Fibroblast of upper back skin (primary cell): ENCODE measurements around the gene GGTLC1.
A peak's percentile ranks its signal among the peaks of the same experiment; 100 is the strongest.

Source experiments
- DNase-seq: peaks from one replicate; pipeline ENCODE4 v3.0.0-alpha.2; 2013

Gene GGTLC1

DNA sequence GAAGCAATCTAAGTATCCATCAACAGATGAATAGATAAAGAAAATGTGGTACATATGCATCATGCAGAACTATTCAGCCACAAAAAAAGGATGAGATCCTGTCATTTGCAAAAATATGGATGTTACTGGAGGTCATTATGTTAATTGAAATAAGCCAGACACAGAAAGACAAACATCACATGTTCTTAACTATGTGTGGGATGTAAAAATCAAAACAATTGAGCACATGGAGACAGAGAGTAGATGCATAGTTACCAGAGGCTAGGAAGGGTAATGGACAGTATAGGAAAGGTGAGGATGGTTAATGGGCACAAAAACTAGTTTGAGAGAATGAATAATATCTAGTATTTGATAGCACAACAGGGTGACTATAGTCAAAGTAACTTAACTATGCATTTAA lies 26.3 kb downstream of the GGTLC1 start:
- no peak for DNase-seq

DNA sequence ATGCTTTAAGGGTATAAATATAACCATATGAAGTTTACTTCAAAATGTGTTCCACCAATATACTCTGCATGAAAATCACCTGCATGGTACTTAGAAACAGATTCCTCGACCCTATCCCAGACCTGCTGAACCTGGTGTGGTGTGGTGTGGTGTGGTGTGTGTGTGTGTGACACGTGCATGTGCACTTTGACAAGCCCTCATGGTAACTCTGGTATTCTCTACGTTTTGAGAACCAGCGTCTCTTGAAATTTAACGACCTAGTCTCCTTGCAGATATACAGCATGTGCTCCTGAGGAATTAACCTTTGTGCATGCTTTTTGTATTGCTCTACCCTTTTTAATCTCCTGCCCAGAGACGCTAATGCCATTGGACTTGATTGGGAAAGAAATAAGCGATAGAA lies 29.5 kb downstream of the GGTLC1 start:
- DNase-seq = no peak

DNA sequence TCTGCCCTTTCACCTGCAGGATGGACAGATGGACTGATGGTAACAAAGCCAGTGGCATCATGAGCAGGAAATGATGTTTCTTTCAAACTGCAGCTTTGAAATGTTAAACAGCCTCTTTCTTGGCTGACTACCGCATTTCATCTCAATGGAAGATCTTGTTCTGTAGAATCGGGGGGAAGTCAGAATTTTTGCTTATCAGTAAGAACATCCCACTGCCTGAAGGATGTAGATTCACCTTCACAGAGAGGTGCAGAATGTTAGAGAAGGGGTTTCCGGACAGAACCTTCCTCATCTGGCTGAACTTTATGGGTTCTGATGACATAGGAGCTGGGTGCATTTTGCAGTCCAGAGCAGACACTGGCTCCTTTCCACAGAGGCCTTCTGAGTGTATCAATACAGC lies 32.7 kb downstream of the GGTLC1 start:
- no peak for DNase-seq

DNA sequence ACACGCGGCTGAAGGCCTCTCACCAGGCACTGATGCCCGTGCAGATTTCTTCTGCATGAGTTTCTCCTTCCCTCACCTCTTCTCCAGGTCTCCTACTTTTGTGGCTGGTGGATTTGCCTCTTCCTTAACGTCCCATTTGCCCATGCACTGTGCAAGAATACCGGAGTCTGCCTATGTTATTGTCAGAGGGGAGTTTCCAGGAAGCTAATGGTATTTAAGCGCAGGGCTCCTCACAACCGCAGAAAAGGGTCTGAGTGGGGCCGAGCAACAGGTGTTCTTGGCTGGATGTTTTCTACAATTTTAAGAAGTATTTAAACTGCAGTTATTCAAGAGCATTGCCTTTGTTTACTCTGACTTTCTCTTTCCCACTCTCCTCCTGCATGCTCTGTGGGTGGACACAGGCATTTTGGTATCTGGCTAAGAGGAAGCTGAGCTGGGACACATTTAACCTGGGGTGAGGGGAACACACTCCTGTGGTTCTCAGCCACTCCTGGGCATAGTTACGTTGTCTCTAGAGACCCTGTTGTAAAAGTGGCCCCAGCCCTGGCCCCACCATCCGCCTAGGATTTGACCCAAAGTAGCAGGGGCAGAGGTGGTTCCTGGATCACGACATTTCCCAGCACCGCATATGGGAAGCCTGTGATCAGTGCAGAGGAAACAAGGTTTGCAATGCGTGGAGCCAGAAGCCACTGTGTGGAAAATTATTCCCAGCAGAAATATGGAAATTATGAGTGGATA lies 34.4 kb downstream of the GGTLC1 start:
- no peak for DNase-seq

DNA sequence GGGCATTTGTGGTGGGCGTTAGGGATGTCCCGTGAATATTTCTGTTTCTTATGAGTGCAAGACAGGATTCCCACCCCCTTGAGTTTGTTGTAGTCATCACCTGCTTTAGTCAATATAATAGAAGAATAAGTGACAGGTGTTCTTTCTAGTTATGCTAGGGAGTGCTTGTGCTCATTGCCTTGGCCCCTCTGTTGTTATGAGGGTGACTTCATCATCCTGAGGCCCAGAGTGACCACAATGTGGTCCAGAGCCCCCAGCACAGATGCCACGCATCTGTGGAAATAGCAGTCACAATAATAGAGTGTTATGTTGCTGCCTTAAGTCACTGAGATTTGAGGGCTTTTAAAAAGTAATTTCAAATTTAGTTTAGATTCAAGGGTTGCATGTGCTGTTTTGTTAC lies 42.4 kb downstream of the GGTLC1 start:
- no peak for DNase-seq

DNA sequence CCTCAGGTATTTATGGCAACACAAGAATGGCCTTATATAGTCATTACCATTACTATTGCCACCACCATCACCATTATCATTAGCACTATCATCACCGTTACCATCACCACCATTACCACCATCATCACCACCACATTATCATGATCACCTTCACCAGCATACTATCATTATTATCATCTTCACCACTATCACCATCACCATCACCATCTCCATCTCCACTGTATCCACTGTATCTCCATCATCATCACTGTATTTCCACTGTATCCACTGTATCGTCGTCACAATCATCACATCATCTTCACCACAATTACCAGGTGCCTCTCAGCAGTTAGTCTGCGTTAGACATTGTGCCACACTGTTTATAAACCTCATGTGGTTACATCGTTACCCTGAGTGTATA lies 45.3 kb downstream of the GGTLC1 start:
- DNase-seq = no peak

DNA sequence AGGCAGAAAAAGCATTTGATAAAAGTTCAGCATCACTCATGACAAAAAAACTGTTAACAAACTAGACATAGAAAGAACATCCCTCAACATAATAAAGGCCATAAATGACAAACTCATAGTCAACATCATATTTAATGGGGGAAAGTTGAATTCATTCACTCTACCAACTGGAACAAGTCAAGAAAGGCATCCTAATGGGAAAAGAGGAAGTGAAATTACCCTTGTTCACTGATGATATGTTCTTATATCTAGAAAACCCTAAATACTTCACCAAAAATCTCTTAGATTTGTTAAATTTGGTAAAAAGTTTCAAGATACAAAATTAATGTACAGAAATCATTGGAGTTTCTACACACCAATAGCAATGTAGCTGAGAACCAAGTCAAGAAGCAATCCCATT lies 48.9 kb downstream of the GGTLC1 start:
- DNase-seq = no peak

DNA sequence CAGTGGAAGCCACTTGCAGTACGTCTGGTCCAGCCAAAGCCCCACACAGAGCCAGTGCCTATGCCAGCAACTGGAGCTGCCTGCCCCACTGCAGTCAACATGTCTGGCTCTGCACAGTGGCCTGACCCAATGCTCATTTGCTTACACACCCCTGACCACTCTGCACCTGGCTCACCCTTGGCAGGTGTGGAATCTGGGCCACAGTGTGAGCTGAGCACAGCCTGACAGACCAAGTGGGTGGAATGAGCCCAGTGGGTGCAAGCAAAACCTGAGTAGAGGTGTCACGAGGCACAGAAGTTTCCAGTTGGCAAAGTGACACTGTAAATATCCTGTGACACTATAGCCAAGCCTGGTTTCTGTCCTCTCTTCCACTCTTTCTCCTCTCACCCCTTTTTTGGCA lies 49.5 kb downstream of the GGTLC1 start:
- no peak for DNase-seq

DNA sequence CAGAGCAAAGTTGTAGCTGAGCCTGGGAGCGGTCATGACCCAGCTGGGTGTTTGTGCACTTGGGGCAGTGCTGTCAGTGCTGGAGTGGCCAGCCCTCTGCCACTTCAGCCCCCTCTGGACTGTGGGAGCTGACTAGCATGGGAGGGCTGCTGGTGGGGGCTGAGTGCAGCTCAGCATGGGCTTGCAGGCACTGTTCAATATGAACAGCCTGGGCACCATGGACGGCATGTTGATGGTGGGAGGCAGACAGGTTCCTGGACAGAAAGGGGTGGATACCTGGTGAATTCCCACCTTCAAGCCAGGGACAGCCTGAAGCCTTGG lies 50.5 kb downstream of the GGTLC1 start:
- no peak for DNase-seq

DNA sequence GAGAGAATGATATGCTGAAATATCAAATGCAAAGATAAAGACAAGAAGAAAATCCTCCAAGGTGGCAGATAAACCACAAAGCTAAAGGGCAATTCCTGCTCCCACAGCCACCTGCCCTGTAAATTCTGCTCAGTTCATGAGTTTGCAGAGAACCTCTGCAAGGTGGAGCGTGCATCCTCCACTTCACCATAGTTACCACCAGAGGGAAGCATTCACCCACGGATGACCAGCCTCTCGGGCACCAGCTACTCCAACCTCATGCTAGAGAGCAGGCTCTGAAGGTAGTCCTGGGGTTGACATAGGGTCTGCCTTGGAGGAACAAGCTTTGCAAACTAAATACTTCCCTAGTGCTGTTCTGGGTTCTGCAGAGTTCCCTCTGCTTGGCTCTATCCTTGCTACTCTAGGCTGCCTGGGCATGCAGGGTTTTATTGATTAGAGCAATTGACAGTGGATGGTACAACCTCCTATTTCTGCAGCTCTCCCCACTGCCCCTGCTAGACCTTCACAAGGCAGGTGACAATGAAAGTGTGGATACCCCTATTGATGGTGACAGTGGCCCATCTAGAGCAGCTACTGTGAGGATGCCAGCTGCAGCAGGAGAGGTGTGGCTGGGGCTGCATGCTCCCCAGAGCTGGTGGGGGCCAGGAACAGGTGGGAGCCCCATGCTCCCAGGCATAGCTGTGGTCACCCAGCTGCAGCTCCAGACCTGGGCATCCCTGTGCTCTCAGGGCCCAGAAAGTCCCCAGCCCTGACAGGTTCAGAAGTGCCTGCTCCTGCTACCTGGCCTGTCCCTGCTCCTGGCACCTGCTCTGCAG lies 51.1 kb downstream of the GGTLC1 start:
- DNase-seq = peak; percentile 28
